Spleen (tissue), 11 donors: ENCODE results near the gene OBP2B. TPM values are rescaled to one million over a fixed set of nuclear protein-coding genes. Genes with fewer than 3 reads are reported as not detected.

Experiments used
- DNase-seq: peaks from one replicate; pipeline ENCODE4 v3.0.0-alpha.2; 2020
- H3K27ac ChIP-seq, 8 donors: fragments of 200-600 bp; sonication (generic) in 7 of 8; 1 replicate in 4 of 8; 2 replicates in 4 of 8; pipeline versions ENCODE4 v1.5.0 to v1.8.0; 2016 to 2021; ENCODE audit warnings: inconsistent platforms in 4 of 8, mild to moderate bottlenecking in 4 of 8, moderate library complexity in 1 of 8
- H3K27me3 ChIP-seq, 7 donors: fragments of 200-600 bp; sonication (generic) in 6 of 7; replicated peaks in 1 of 7; 1 replicate in 4 of 7; 2 replicates in 3 of 7; pipeline versions ENCODE4 v1.5.0 to v1.8.0; 2016 to 2021; ENCODE audit warnings: inconsistent platforms in 3 of 7, mild to moderate bottlenecking in 1 of 7
- H3K36me3 ChIP-seq, 6 donors: fragments of 200-600 bp; sonication (generic) in 5 of 6; 1 replicate in 4 of 6; 2 replicates in 2 of 6; pipeline versions ENCODE4 v1.5.0 to v1.8.0; 2016 to 2021; ENCODE audit warnings: inconsistent platforms in 2 of 6
- H3K4me1 ChIP-seq, 6 donors: fragments of 200-600 bp; sonication (generic) in 5 of 6; 1 replicate in 3 of 6; 2 replicates in 3 of 6; pipeline versions ENCODE4 v1.5.0 to v1.8.0; 2016 to 2021; ENCODE audit warnings: inconsistent platforms in 3 of 6
- H3K4me3 ChIP-seq, 8 donors: fragments of 200-600 bp; sonication (generic) in 7 of 8; 1 replicate in 4 of 8; 2 replicates in 4 of 8; pipeline versions ENCODE4 v1.5.0 to v1.8.0; 2016 to 2021; ENCODE audit warnings: inconsistent platforms in 4 of 8, mild to moderate bottlenecking in 4 of 8, moderate library complexity in 2 of 8
- H3K9me3 ChIP-seq, 8 donors: fragments of 200-600 bp; sonication (generic) in 7 of 8; 1 replicate in 4 of 8; 2 replicates in 4 of 8; pipeline versions ENCODE4 v1.5.0 to v1.8.0; 2016 to 2021; ENCODE audit warnings: inconsistent platforms in 4 of 8
- CTCF ChIP-seq, 11 experiments: fragments of 200-600 bp in 7 of 11; fragments of 450-650 bp in 4 of 11; sonication (generic) in 4 of 11; IDR thresholded peaks in 8 of 11; conservative IDR thresholded peaks in 3 of 11; 1 replicate in 7 of 11; 2 replicates in 4 of 11; pipeline versions ENCODE4 v1.4.0 to v1.8.0; 2016 to 2021; ENCODE audit warnings: antibody characterized with exemption in 11 of 11, inconsistent platforms in 4 of 11, mild to moderate bottlenecking in 1 of 11
- POLR2A ChIP-seq, 3 donors: fragments of 450-650 bp; IDR thresholded peaks; one replicate each; pipeline ENCODE4 v1.5.1; 2017; ENCODE audit warnings: antibody characterized with exemption in 3 of 3, mild to moderate bottlenecking in 1 of 3
- POLR2AphosphoS5 ChIP-seq, 3 donors: sonication (generic); formaldehyde crosslinking; IDR thresholded peaks; one replicate each; pipeline ENCODE4 v1.5.1; 2017; ENCODE audit warnings: antibody characterized with exemption in 3 of 3
- WGBS, 5 donors: extraction: QIAGEN DNeasy Blood & Tissue Kit in 3 of 5; methylation state at CpG; one replicate each; pipeline versions ENCODE4 v1.1.5 to v1.1.7; 2013 to 2018; 5-methylcytosine and 5-hydroxymethylcytosine counted together
- intact Hi-C: fragments of 100-400 bp; cut with DNase I; formaldehyde crosslinking; loops from one replicate; pipeline ENCODE4 v1.15.0; 2023; ENCODE audit warnings: low total_unique reads
- polyA plus RNA-seq, 3 donors: library from polyadenylated mRNA; stranded (reverse); fragments of 200-250 nt; gene quantifications; one replicate each; pipeline ENCODE4 v1.2.1, GENCODE V29; 2013
- total RNA-seq, 7 donors: library from RNA; depleted of rRNA in 3 of 7; stranded (reverse); fragments of >200 nt in 3 of 7; fragmentation: NEBNext Ultra II Directional in 4 of 7; extraction: Animal tissue kit (Norgen Biotek cat#: 25700) in 4 of 7; gene quantifications; one replicate each; pipeline versions ENCODE4 v1.1.0 to v1.2.1, GENCODE V29; 2016 to 2021
- donor health status: healthy with polysubstance abuse.
- donor health status: DM: no; HTN: no; CAD: no; lungs with moderate emphysema.
- donor health status: DM: no; HTN: no; CAD: no.
- donor health status: Bipolar disorder and iron deficiency.
- donor health status: healthy.
- donor health status: DM: no; HTN: no; CAD: no.
- donor health status: DM: yes; HTN: yes; CAD: no.

The OBP2B gene
- total and polyA plus RNA-seq, 10 donors = 0.16 to 0.95 (median 0.38) TPM; not detected in 7

- peak; percentile 61 for DNase-seq
- Histone ChIP-seq H3K4me1 (no peaks in the 10 kb centered on the region), H3K36me3 (no peaks in the 10 kb centered on the region), H3K4me3 (no peak overlapping the region), H3K9me3 (no peaks in the 10 kb centered on the region), H3K27me3 (peaks cover 0 to 72% (median 0%) of the 10 kb centered on the region in 7 donors), H3K27ac (no peak overlapping the region)
- intact Hi-C loops = no loop called here
- 76 to 88% (median 85%) methylated on average over 11 to 13 of the region's 13 CpGs for WGBS, 5 donors
- no peak for TF ChIP-seq POLR2A (IDR thresholded peaks at IDR 0.05)
- no peak for TF ChIP-seq CTCF (IDR thresholded peaks at IDR 0.05 in 8 of 11, conservative IDR thresholded peaks at IDR 0.05 in 3 of 11)
- TF ChIP-seq POLR2AphosphoS5 (IDR thresholded peaks at IDR 0.05) = no peak
These were observed 7.5 kb downstream of the OBP2B start for GRCh38 chr9:133201424-133202144.

GRCh38 chr9:133200631-133201030, 8.4 kb downstream of the OBP2B start:
- H3K9me3 ChIP-seq = no peaks in the 10 kb centered on the region
- no peak overlapping the region for H3K4me3 ChIP-seq
- no peaks in the 10 kb centered on the region for H3K36me3 ChIP-seq
- intact Hi-C loops = no loop called here
- WGBS, 5 donors = 87 to 92% (median 88%) methylated on average over 17 of the region's 17 CpGs
- no peaks in the 10 kb centered on the region for H3K4me1 ChIP-seq
- H3K27me3 ChIP-seq = peaks cover 0 to 73% (median 0%) of the 10 kb centered on the region in 7 donors
- no peak overlapping the region for H3K27ac ChIP-seq
- TF ChIP-seq POLR2AphosphoS5 (IDR thresholded peaks at IDR 0.05) (no peak), POLR2A (IDR thresholded peaks at IDR 0.05) (no peak), CTCF (IDR thresholded peaks at IDR 0.05 in 8 of 11, conservative IDR thresholded peaks at IDR 0.05 in 3 of 11) (no peak)
- peak; percentile 55 for DNase-seq

- Histone ChIP-seq H3K27ac (peak overlapping the region in 2 of 8 donors; percentile 20 to 25), H3K4me1 (no peaks in the 10 kb centered on the region), H3K27me3 (peaks cover 0 to 70% (median 0%) of the 10 kb centered on the region in 7 donors), H3K36me3 (no peaks in the 10 kb centered on the region), H3K4me3 (peak overlapping the region; percentile 3 to 57 (median 20)), H3K9me3 (peaks cover 0 to 6% (median 2%) of the 10 kb centered on the region in 8 donors)
- intact Hi-C loops = no loop called here
- 31 to 50% (median 40%) methylated on average over 36 to 44 of the region's 44 CpGs for WGBS, 5 donors
- DNase-seq = peak; percentile 81
- TF ChIP-seq POLR2AphosphoS5 (IDR thresholded peaks at IDR 0.05) (peak in 2 of 3 donors; percentile 39 to 55), POLR2A (IDR thresholded peaks at IDR 0.05) (no peak), CTCF (IDR thresholded peaks at IDR 0.05 in 8 of 11, conservative IDR thresholded peaks at IDR 0.05 in 3 of 11) (peak in 4 of 11 experiments; percentile 9 to 21 (median 18))
These were observed 9.3 kb downstream of the OBP2B start for GRCh38 chr9:133199648-133200321.

- DNase-seq = no peak
- TF ChIP-seq POLR2A (IDR thresholded peaks at IDR 0.05) = no peak
- no peak for TF ChIP-seq CTCF (IDR thresholded peaks at IDR 0.05 in 8 of 11, conservative IDR thresholded peaks at IDR 0.05 in 3 of 11)
- no peak for TF ChIP-seq POLR2AphosphoS5 (IDR thresholded peaks at IDR 0.05)
- intact Hi-C loops = no loop called here
These were observed 14.0 kb downstream of the OBP2B start for GRCh38 chr9:133195029-133195428.

More at GRCh38 chr9:133195029-133195428, 14.0 kb downstream of the OBP2B start:
- no peaks in the 10 kb centered on the region for H3K4me1 ChIP-seq
- H3K27me3 ChIP-seq = peaks cover 0 to 46% (median 0%) of the 10 kb centered on the region in 7 donors
- H3K36me3 ChIP-seq = no peaks in the 10 kb centered on the region
- no peak overlapping the region for H3K4me3 ChIP-seq
- peaks cover 0 to 6% (median 2%) of the 10 kb centered on the region in 8 donors for H3K9me3 ChIP-seq
- H3K27ac ChIP-seq = no peak overlapping the region
